Measurements from ENCODE around the gene KLHL22.

DNA sequence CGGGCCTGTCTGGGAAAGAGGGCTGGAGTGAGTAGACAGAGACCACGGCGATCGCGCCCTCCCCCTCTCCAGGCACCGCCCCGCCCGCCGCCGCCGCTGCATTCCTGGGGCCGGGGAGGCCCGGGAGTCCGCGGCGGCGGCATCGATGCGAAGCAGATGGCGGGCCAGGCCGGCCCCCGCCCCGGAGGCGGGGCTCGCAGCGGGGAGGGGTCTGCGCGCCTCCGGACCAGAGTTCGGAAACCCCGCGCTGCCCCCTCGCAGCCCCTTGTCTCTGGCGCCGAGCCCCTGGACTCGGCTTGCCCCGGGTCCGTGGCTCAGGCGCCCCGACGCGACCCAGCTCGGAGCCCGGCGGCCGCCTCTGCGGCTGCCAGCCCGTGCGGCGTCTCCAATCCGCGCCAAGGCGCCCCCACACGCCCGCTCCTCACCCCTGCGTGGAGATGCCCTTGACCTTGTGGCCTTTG is 59.3 kb downstream of the KLHL22 start:
- no peak for TF ChIP-seq NFATC3 (CRISPR knock-in tag; IDR thresholded peaks at IDR 0.05)
- no peak for TF ChIP-seq POLR2A (IDR thresholded peaks at IDR 0.05; ENCODE audit: insufficient read depth in 1 of 2, low read depth in 2 of 2, low read length in 2 of 2)
- TF ChIP-seq, protein P1, sequence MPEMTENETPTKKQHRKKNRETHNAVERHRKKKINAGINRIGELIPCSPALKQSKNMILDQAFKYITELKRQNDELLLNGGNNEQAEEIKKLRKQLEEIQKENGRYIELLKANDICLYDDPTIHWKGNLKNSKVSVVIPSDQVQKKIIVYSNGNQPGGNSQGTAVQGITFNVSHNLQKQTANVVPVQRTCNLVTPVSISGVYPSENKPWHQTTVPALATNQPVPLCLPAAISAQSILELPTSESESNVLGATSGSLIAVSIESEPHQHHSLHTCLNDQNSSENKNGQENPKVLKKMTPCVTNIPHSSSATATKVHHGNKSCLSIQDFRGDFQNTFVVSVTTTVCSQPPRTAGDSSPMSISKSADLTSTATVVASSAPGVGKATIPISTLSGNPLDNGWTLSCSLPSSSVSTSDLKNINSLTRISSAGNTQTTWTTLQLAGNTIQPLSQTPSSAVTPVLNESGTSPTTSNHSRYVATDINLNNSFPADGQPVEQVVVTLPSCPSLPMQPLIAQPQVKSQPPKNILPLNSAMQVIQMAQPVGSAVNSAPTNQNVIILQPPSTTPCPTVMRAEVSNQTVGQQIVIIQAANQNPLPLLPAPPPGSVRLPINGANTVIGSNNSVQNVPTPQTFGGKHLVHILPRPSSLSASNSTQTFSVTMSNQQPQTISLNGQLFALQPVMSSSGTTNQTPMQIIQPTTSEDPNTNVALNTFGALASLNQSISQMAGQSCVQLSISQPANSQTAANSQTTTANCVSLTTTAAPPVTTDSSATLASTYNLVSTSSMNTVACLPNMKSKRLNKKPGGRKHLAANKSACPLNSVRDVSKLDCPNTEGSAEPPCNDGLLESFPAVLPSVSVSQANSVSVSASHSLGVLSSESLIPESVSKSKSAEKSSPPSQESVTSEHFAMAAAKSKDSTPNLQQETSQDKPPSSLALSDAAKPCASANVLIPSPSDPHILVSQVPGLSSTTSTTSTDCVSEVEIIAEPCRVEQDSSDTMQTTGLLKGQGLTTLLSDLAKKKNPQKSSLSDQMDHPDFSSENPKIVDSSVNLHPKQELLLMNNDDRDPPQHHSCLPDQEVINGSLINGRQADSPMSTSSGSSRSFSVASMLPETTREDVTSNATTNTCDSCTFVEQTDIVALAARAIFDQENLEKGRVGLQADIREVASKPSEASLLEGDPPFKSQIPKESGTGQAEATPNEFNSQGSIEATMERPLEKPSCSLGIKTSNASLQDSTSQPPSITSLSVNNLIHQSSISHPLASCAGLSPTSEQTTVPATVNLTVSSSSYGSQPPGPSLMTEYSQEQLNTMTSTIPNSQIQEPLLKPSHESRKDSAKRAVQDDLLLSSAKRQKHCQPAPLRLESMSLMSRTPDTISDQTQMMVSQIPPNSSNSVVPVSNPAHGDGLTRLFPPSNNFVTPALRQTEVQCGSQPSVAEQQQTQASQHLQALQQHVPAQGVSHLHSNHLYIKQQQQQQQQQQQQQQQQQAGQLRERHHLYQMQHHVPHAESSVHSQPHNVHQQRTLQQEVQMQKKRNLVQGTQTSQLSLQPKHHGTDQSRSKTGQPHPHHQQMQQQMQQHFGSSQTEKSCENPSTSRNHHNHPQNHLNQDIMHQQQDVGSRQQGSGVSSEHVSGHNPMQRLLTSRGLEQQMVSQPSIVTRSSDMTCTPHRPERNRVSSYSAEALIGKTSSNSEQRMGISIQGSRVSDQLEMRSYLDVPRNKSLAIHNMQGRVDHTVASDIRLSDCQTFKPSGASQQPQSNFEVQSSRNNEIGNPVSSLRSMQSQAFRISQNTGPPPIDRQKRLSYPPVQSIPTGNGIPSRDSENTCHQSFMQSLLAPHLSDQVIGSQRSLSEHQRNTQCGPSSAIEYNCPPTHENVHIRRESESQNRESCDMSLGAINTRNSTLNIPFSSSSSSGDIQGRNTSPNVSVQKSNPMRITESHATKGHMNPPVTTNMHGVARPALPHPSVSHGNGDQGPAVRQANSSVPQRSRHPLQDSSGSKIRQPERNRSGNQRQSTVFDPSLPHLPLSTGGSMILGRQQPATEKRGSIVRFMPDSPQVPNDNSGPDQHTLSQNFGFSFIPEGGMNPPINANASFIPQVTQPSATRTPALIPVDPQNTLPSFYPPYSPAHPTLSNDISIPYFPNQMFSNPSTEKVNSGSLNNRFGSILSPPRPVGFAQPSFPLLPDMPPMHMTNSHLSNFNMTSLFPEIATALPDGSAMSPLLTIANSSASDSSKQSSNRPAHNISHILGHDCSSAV (CRISPR knock-in tag; IDR thresholded peaks at IDR 0.05; ENCODE audit: borderline replicate concordance), result no peak
- no peak for TF ChIP-seq MTA3 (CRISPR knock-in tag; IDR thresholded peaks at IDR 0.05)
- TF ChIP-seq, protein P2, sequence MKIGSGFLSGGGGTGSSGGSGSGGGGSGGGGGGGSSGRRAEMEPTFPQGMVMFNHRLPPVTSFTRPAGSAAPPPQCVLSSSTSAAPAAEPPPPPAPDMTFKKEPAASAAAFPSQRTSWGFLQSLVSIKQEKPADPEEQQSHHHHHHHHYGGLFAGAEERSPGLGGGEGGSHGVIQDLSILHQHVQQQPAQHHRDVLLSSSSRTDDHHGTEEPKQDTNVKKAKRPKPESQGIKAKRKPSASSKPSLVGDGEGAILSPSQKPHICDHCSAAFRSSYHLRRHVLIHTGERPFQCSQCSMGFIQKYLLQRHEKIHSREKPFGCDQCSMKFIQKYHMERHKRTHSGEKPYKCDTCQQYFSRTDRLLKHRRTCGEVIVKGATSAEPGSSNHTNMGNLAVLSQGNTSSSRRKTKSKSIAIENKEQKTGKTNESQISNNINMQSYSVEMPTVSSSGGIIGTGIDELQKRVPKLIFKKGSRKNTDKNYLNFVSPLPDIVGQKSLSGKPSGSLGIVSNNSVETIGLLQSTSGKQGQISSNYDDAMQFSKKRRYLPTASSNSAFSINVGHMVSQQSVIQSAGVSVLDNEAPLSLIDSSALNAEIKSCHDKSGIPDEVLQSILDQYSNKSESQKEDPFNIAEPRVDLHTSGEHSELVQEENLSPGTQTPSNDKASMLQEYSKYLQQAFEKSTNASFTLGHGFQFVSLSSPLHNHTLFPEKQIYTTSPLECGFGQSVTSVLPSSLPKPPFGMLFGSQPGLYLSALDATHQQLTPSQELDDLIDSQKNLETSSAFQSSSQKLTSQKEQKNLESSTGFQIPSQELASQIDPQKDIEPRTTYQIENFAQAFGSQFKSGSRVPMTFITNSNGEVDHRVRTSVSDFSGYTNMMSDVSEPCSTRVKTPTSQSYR (CRISPR knock-in tag; IDR thresholded peaks at IDR 0.05; ENCODE audit: borderline replicate concordance), result no peak
- TF ChIP-seq ELF1 (CRISPR knock-in tag; IDR thresholded peaks at IDR 0.05), result no peak

Data from HepG2 (cell line).